NCI-H524 treated with DMSO at 0.1 percent for 48 hours (cell line): ENCODE results near the gene KAT6B.
"Not testable (repeated sequence)": the region's sequence is repeated elsewhere in the genome, so short reads cannot be mapped to it uniquely, and the experiment has no call there.

ENCODE experiments used
- DNase-seq: peaks from one replicate; lab custom pipeline; 2025; lab: John Stamatoyannopoulos, UW

Gene KAT6B

GRCh38 chr10:74890460-74890859 lies 64.1 kb downstream of the KAT6B start:
- no peak for DNase-seq

GRCh38 chr10:74891053-74891452 lies 64.7 kb downstream of the KAT6B start:
- DNase-seq, result no peak

DNA sequence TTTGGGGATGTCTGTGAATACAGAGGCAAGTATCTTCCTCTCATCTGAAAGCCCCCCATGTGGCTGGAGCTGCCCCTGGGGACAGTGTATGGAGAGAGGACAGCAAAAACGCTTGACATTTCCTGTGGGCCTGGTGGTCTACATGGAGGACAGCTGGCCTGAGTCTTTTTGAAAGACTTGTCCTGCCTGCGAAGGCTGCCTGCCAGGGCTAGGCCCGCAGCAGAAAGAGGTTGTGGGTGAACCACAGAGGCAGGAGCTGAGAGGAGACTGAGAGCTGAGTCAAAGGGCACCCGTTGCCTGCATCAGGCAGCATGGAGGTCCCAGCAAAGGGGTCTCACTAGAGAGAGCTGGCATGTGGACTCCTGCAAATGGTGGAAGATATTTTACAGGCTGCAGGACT lies 66.4 kb downstream of the KAT6B start:
- DNase-seq, result no peak

DNA sequence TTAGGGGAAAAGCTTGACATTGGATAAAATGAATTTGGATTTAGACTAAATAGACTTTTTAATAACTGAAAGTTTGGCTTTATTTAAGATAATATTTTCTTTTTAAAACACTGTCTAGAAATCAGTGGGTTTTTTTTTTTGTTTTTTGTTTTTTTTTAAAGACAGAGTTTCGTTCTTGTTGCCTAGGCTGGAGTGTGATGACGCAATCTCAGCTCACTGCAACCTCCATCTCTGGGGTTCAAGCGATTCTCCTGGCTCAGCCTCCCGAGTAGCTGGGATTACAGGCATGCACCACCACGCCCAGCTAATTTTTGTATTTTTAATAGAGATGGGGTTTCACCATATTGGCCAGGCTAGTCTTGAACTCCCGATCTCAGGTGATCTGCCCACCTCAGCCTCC lies 66.9 kb downstream of the KAT6B start:
- DNase-seq, result not testable (repeated sequence)

GRCh38 chr10:74896788-74897527 lies 70.6 kb downstream of the KAT6B start:
- no peak for DNase-seq

- DNase-seq, result no peak
Observed at GRCh38 chr10:74898201-74898976, 72.0 kb downstream of the KAT6B start.

GRCh38 chr10:74900297-74900696 lies 73.9 kb downstream of the KAT6B start:
- no peak for DNase-seq

GRCh38 chr10:74901301-74901700 lies 74.9 kb downstream of the KAT6B start:
- no peak for DNase-seq

DNA sequence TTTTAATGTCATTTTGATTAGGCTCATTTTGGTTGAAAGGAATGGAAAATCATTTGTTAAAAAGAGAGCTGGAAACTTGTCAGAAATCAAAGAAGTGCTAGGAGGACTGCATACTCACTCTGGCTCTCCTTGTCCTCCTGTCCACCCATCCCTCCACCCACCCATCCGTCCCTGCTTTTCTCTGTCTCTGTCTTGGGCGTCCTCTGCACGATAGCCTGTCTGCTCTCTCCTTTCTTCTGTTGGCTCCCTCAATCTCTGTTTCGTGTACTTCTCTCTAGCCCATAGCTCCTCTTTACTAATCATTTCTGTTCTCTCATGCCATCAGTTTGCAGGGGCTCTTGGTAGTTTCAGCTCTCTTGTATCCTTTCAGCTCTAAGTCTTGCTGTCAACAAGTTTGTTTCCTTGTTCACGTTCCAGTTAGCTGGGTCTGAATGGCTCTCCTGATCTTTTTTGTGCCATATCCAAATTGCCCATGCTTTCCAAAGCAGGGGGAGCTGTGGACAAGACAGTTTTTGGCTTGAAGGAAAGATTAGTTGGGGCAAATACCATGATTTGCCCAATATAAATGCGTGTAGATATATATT lies 75.6 kb downstream of the KAT6B start:
- no peak for DNase-seq

DNA sequence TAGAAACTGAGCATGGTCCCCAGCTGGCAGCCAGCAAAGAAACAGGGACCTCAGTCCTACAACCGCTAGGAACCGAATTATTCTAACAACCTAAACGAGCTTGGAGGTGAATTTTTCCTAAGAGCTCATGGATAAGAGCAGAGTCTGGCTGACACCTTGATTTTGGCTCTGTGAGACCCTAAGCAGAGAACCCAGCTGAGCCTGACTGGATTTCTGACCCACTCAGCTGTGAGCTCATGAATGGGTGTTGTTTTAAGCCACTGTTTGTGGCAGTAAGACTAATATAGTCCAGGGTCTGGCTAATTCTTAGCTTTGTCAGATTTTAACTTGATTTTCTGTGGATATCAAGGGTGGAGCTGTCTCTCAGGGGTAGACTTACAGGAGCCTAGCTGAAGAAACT lies 77.1 kb downstream of the KAT6B start:
- DNase-seq, result no peak

DNA sequence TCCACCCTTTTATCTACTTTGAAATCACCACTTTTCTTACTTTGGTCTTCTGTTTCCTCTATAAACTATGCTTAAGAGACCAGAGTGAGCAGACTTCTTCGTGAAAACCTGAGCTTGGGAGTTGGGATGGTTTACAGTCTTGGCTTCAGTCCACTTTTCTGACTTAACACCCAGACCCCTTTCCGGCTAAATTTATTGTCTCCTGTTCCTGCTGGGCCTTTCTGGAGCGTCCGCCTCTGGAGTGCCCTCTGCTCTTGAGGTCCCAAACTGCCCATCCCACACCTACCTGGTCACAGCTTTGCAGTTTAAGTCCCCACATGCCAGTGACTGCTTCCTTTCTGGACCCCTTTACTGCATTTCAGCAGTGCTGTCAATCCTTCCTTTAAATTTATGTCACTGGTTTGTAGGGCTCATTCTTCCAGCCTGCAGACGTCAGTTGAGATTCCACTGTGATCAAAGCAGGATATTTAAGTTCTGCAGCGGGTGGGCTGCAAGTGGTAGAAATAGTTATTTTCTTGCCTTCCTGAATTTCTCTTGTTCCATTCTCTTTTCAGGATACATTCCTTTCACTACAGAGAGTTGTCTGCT lies 80.3 kb downstream of the KAT6B start:
- DNase-seq, result no peak

- DNase-seq, result no peak
Observed at GRCh38 chr10:74909670-74910069, 83.3 kb downstream of the KAT6B start.

DNA sequence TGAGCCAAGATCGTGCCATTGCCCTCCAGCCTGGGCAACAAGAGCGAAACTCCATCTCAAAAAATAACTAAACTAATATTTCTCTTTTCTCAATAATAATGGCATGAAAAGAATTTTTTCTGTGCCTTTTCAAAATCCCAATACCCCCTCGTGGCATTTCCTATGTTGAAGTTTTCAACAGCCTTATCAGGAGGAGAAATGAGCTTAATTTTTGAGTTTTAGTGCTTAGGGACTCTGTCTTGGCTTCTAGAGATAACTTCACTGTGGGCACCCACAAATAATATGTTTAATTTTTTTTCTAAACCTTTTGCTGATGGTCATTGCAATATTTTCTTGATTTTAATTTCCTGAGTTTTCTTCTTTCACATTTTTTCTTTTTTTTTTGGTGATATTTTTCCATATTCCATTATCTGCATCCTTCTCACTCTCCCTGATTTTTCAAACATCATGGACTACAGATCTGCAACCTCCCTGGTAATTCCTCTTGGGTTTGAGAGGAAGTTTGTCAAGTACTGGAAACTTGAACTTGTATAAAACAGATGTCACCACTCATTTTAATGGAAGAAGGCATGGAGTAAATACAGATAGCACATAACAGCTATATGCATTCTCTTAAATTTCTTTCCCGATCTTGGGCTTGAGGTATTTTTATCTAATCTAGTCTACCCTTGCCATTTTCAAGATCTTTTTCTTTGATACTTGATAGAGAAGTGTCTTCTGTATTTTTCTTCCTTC lies 84.0 kb downstream of the KAT6B start:
- DNase-seq, result no peak

DNA sequence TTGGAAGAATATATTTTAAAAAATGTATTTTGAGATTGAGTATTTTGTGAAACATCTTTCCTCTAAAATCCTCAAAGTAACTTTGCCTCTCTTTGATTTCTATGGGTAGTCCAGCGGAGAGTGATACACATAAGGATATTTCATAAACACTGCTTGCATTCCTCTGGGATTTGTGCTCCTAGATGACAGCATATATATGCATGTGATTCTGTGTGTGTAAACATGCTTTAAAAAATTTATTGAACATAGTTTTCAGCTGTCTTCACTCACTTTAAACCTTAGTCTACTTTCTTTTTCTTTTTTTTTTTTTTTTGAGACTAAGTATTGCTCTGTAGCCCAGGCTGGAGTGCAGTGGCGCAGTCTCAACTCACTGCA lies 84.6 kb downstream of the KAT6B start:
- DNase-seq, result no peak

GRCh38 chr10:74912182-74912581 lies 85.8 kb downstream of the KAT6B start:
- DNase-seq, result no peak

GRCh38 chr10:74912682-74913081 lies 86.3 kb downstream of the KAT6B start:
- DNase-seq, result no peak

- DNase-seq, result no peak
Observed at GRCh38 chr10:74913377-74913979, 87.1 kb downstream of the KAT6B start.

GRCh38 chr10:74916283-74916682 lies 89.9 kb downstream of the KAT6B start:
- no peak for DNase-seq

- DNase-seq, result no peak
Observed at GRCh38 chr10:74917481-74918077, 91.2 kb downstream of the KAT6B start.

DNA sequence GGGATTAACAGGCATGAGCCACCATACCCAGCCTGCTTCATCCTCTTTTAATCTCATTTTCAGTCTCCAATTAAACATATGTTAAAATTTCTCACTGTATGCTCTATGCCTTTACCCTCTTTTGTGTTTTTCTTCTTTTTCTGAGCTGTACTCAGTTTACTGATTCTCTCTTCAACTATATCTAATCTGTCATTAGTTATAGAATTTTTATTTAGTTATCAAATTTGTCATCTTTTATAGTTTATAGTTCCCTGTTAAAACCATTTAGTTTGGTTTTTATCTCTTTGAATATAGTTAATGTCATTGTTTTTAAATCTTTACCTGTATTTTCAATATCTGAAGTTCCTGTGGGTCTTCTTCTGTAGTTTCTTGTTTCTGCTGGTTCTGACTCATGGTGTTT lies 93.3 kb downstream of the KAT6B start:
- no peak for DNase-seq

DNA sequence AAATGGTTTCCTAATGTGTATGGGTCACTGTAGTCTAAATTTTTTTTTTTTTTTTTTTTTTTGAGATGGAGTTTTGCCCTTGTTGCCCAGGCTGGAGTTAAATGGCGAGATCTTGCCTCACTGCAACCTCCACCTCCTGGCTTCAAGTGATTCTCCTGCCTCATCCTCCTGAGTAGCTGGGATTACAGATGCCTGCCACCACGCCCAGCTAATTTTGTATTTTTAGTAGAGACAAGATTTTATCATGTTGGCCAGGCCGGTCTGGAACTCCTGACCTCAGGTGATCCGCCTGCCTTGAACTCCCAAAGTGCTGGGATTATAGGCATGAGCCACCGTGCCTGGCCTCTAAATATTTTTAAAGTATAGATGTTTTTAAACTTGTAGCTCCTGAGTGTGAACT lies 94.7 kb downstream of the KAT6B start:
- not testable (repeated sequence) for DNase-seq
